IMR-90 (cell line): ENCODE measurements around the gene STARD3. TPM values are rescaled to one million over a fixed set of nuclear protein-coding genes. Genes with fewer than 3 reads are reported as not detected.

ENCODE experiments used
- ATAC-seq: fragments of 200-7000 bp; cut with Tn5 transposase; 2 replicates; pipeline ENCODE4 v1.9.1; 2020; ENCODE audit warnings: low read depth, mild to moderate bottlenecking, moderate library complexity
- Bru-seq: library from RNA; stranded (reverse); fragments of 400-500 nt; gene quantifications from one replicate; lab custom pipeline; 2021; lab: Mats Ljungman, UMichigan
- BruChase-seq, 2 experiments: library from RNA; stranded (reverse); fragments of 400-500 nt; gene quantifications; one replicate each; lab custom pipeline; 2021; lab: Mats Ljungman, UMichigan
- BruUV-seq: library from RNA; stranded (reverse); fragments of 400-500 nt; replicated peaks from 2 replicates; lab custom pipeline; 2021; lab: Mats Ljungman, UMichigan
- CTCF ChIA-PET: fragments of 300-600 bp; formaldehyde crosslinking; extraction: SDS; loops from one replicate; lab custom pipeline; 2021; ENCODE audit warnings: antibody characterized with exemption; lab: Yijun Ruan, JAX
- POLR2A ChIA-PET: fragments of 300-600 bp; sonication (Branson Sonifier 250); formaldehyde crosslinking; loops from one replicate; lab custom pipeline; 2022; ENCODE audit warnings: antibody characterized with exemption; ENCODE audit not compliant: unreplicated experiment; lab: Charles Lee
- DNase-seq: peaks from one replicate; pipeline ENCODE4 v3.0.0; 2013
- H2AFZ ChIP-seq: replicated peaks from 2 replicates; pipeline ENCODE3; 2013; ENCODE audit warnings: low read length, mild to moderate bottlenecking; ENCODE audit not compliant: poor library complexity
- H2AK5ac ChIP-seq: 2 replicates; pipeline ENCODE4 v1.6.1; 2013; ENCODE audit warnings: low read depth, low read length, inconsistent platforms
- H2AK9ac ChIP-seq: replicated peaks from 2 replicates; pipeline ENCODE3; 2013; ENCODE audit warnings: mild to moderate bottlenecking, low read depth, low read length, moderate library complexity; ENCODE audit not compliant: poor library complexity
- H2BK120ac ChIP-seq: 2 replicates; pipeline ENCODE4 v1.6.1; 2013; ENCODE audit warnings: low read depth, low read length, inconsistent platforms
- H2BK15ac ChIP-seq: 3 replicates; pipeline ENCODE4 v1.6.1; 2013; ENCODE audit warnings: low read depth, low read length, inconsistent platforms
- H2BK20ac ChIP-seq: 2 replicates; pipeline ENCODE4 v1.6.1; 2013; ENCODE audit warnings: low read depth, mild to moderate bottlenecking, inconsistent platforms, low read length, moderate library complexity
- H2BK5ac ChIP-seq: 2 replicates; pipeline ENCODE4 v1.6.1; 2013; ENCODE audit warnings: mild to moderate bottlenecking, low read depth, low read length, inconsistent platforms; ENCODE audit not compliant: poor library complexity, severe bottlenecking
- H3K14ac ChIP-seq: replicated peaks from 2 replicates; pipeline ENCODE4 v1.6.1; 2013; ENCODE audit warnings: low read depth, low read length, inconsistent platforms
- H3K18ac ChIP-seq: 2 replicates; pipeline ENCODE4 v1.6.1; 2013; ENCODE audit warnings: low read depth, low read length, control low read depth
- H3K23ac ChIP-seq: 2 replicates; pipeline ENCODE4 v1.6.1; 2013; ENCODE audit warnings: low read depth, low read length, inconsistent platforms
- H3K27ac ChIP-seq: 2 replicates; pipeline ENCODE4 v1.5.1; 2013; ENCODE audit warnings: mild to moderate bottlenecking, control low read depth, low read length; ENCODE audit not compliant: insufficient read depth
- H3K27me3 ChIP-seq: 2 replicates; pipeline ENCODE4 v1.6.1; 2013; ENCODE audit warnings: low read length; ENCODE audit not compliant: control insufficient read depth, insufficient read depth
- H3K36me3 ChIP-seq: 2 replicates; pipeline ENCODE4 v1.6.1; 2013; ENCODE audit warnings: low read length, mixed read lengths; ENCODE audit not compliant: control insufficient read depth, insufficient read depth
- H3K4ac ChIP-seq: 2 replicates; pipeline ENCODE4 v1.6.1; 2013; ENCODE audit warnings: low read depth, low read length, inconsistent platforms
- H3K4me1 ChIP-seq: 2 replicates; pipeline ENCODE4 v1.6.1; 2013; ENCODE audit warnings: low read length, mixed read lengths; ENCODE audit not compliant: control insufficient read depth, insufficient read depth
- H3K4me2 ChIP-seq: 2 replicates; pipeline ENCODE4 v1.6.1; 2013; ENCODE audit warnings: low read depth, mild to moderate bottlenecking, control low read depth, low read length, moderate library complexity
- H3K4me3 ChIP-seq: 2 replicates; pipeline ENCODE4 v1.5.1; 2013; ENCODE audit warnings: low read depth, mild to moderate bottlenecking, control low read depth, low read length, moderate library complexity; ENCODE audit not compliant: insufficient read depth
- H3K56ac ChIP-seq: 2 replicates; pipeline ENCODE4 v1.6.1; 2013; ENCODE audit warnings: low read length, inconsistent platforms; ENCODE audit not compliant: insufficient read depth; ENCODE audit errors: extremely low read depth
- H3K79me1 ChIP-seq, 2 experiments: 2 replicates each; pipeline ENCODE4 v1.6.1; 2013; ENCODE audit warnings: low read length in 2 of 2, inconsistent platforms in 1 of 2, low read depth in 1 of 2
- H3K9ac ChIP-seq: 2 replicates; pipeline ENCODE4 v1.6.1; 2013; ENCODE audit warnings: low read depth, low read length, control low read depth
- H3K9me1 ChIP-seq: 2 replicates; pipeline ENCODE4 v1.6.1; 2013; ENCODE audit warnings: low read length, inconsistent platforms; ENCODE audit not compliant: insufficient read depth
- H3K9me3 ChIP-seq: 2 replicates; pipeline ENCODE4 v1.6.1; 2013; ENCODE audit warnings: low read length; ENCODE audit not compliant: control insufficient read depth, insufficient read depth
- H4K20me1 ChIP-seq: 2 replicates; pipeline ENCODE4 v1.6.1; 2013; ENCODE audit warnings: low read length, inconsistent platforms; ENCODE audit not compliant: insufficient read depth
- H4K5ac ChIP-seq: 2 replicates; pipeline ENCODE4 v1.6.1; 2013; ENCODE audit warnings: mild to moderate bottlenecking, low read depth, low read length, control low read depth
- H4K8ac ChIP-seq, 2 experiments: 2 replicates each; pipeline ENCODE4 v1.6.1; 2013; ENCODE audit warnings: low read depth in 2 of 2, low read length in 2 of 2, control low read depth in 1 of 2, inconsistent platforms in 1 of 2
- H4K91ac ChIP-seq: 2 replicates; pipeline ENCODE4 v1.6.1; 2013; ENCODE audit warnings: low read depth, low read length, inconsistent platforms; ENCODE audit not compliant: insufficient read depth
- CEBPB ChIP-seq: IDR thresholded peaks from 2 replicates; pipeline ENCODE4 v1.6.1; 2012; ENCODE audit warnings: low read depth, low read length, improper control_type of control experiment
- CTCF ChIP-seq: conservative IDR thresholded peaks from 2 replicates; pipeline ENCODE4 v1.5.1; 2012; ENCODE audit warnings: mild to moderate bottlenecking, low read depth, low read length, improper control_type of control experiment
- FOS ChIP-seq: fragments of 150-350 bp; IDR thresholded peaks from 2 replicates; pipeline ENCODE4 v1.6.1; 2016; ENCODE audit warnings: low read depth, low read length
- MAFK ChIP-seq: IDR thresholded peaks from 2 replicates; pipeline ENCODE4 v1.6.1; 2012; ENCODE audit warnings: low read depth, low read length, improper control_type of control experiment
- MAZ ChIP-seq: IDR thresholded peaks from 2 replicates; pipeline ENCODE4 v1.6.1; 2012; ENCODE audit warnings: low read depth, mild to moderate bottlenecking, low read length, improper control_type of control experiment, moderate library complexity, borderline replicate concordance
- MXI1 ChIP-seq: IDR thresholded peaks from 2 replicates; pipeline ENCODE4 v1.6.1; 2012; ENCODE audit warnings: low read depth, mild to moderate bottlenecking, low read length, moderate library complexity, borderline replicate concordance
- RCOR1 ChIP-seq: IDR thresholded peaks from 2 replicates; pipeline ENCODE4 v1.6.1; 2012; ENCODE audit warnings: mild to moderate bottlenecking, low read length, improper control_type of control experiment; ENCODE audit not compliant: insufficient replicate concordance
- USF2 ChIP-seq: fragments of 150-350 bp; IDR thresholded peaks from 2 replicates; pipeline ENCODE4 v1.6.1; 2017; ENCODE audit warnings: mild to moderate bottlenecking, antibody characterized with exemption, low read length, low read depth
- WGBS, 2 experiments: methylation state at CpG; one replicate each; pipeline versions ENCODE4 v1.1.5 to v1.1.7; 2013; ENCODE audit warnings: missing lambda C conversion rate in 2 of 2; ENCODE audit not compliant: insufficient read length in 1 of 2; ENCODE audit errors: extremely low coverage in 2 of 2; 5-methylcytosine and 5-hydroxymethylcytosine counted together
- dilution Hi-C: fragments of 300-500 bp; cut with HindIII; formaldehyde crosslinking; loops from one replicate; pipeline ENCODE4 v1.14.3; 2018; ENCODE audit warnings: low sequenced_read_pairs; ENCODE audit not compliant: unreplicated experiment
- in situ Hi-C: fragments of 300-500 bp; cut with MboI; formaldehyde crosslinking; loops from 3 replicates; pipeline ENCODE4 v1.14.3; 2019; ENCODE audit warnings: low sequenced_read_pairs, inconsistent platforms, mixed read lengths
- intact Hi-C: fragments of 100-400 bp; cut with micrococcal nuclease; formaldehyde crosslinking; loops from 2 replicates; pipeline ENCODE4 v1.10.0; 2022
- long read RNA-seq: library from polyadenylated mRNA; unstranded; transcript quantifications from one replicate; pipeline ENCODE4 v2.0.0, GENCODE V29; 2021; ENCODE audit not compliant: unreplicated experiment
- polyA plus RNA-seq, 3 experiments: library from polyadenylated mRNA; depleted of rRNA; stranded (reverse); fragments of >200 nt; gene quantifications; 2 replicates each; pipeline ENCODE4 v1.2.3, GENCODE V29; 2012; ENCODE audit warnings: low replicate concordance in 1 of 3
- total RNA-seq: library from RNA; depleted of rRNA; stranded (reverse); fragments of >200 nt; gene quantifications from 2 replicates; pipeline ENCODE4 v1.2.3, GENCODE V29; 2012; rRNA removed

Gene STARD3
- 8.1 and 8.6 TPM in 2 replicates for total RNA-seq
- 50.4 and 69.2 TPM in 2 replicates for polyA plus RNA-seq (2012; rRNA removed)
- polyA plus RNA-seq (2012; cell fraction: cytosol; rRNA removed) = 35.4 and 66.2 TPM in 2 replicates
- 141 and 452 TPM in 2 replicates for polyA plus RNA-seq (2012; cell fraction: nucleus; rRNA removed; ENCODE audit: low replicate concordance)
- Bru-seq, nascent RNA = percentile 65 among the genes with signal in this experiment
- percentile 70 among the genes with signal in this experiment for BruChase-seq, experiment 1, labeled RNA remaining after a 6-hour chase
- BruChase-seq, experiment 2, labeled RNA remaining after a 2-hour chase = percentile 62 among the genes with signal in this experiment
- long read RNA-seq, transcript STARD3-201 (15 exons, 2,132 nt) = major isoform, 45 of 90 reads
- long read RNA-seq, partial matches to known transcripts = 22 of 90 reads
- long read RNA-seq, other reads (novel, unspliced or antisense) = 23 of 90 reads

GRCh38 chr17:39636927-39637736, at the start of gene STARD3:
STARD3 (plus strand) TSS chr17:39637144; CDS start chr17:39653532, 16,388 bp downstream.
- Histone ChIP-seq H3K79me1 (peaks cover 15 to 59% of the 10 kb centered on the region in 2 experiments), H4K91ac (peak within 1 kb of the TSS; percentile 83), H3K23ac (peak within 1 kb of the TSS; percentile 79), H3K27ac (peak within 1 kb of the TSS; percentile 87), H3K4me3 (peak within 1 kb of the TSS; percentile 96), H3K4me1 (peaks cover 24% of the 10 kb centered on the region), H3K56ac (peak within 1 kb of the TSS; percentile 71), H3K4ac (peak within 1 kb of the TSS; percentile 93), H2BK15ac (no peak within 1 kb of the TSS), H3K9me1 (peaks cover 26% of the 10 kb centered on the region), H3K27me3 (peaks cover 9% of the 10 kb centered on the region), H2AFZ (peak within 1 kb of the TSS; percentile 98), H2BK5ac (peak within 1 kb of the TSS; percentile 87), H3K4me2 (peak within 1 kb of the TSS; percentile 100), H2BK20ac (no peak within 1 kb of the TSS), H4K20me1 (peaks cover 20% of the 10 kb centered on the region; the same call in 1 of the 2 replicates), H4K8ac (peak within 1 kb of the TSS; percentile 91 to 100), H3K9me3 (no peaks in the 10 kb centered on the region), H3K9ac (peak within 1 kb of the TSS; percentile 92), H3K14ac (peak within 1 kb of the TSS; percentile 94), H4K5ac (peak within 1 kb of the TSS; percentile 99), H2AK9ac (peak within 1 kb of the TSS; percentile 96), H3K36me3 (no peaks in the 10 kb centered on the region), H2AK5ac (peak within 1 kb of the TSS; percentile 87), H2BK120ac (peak within 1 kb of the TSS; percentile 60; the same call in 1 of the 2 replicates), H3K18ac (peak within 1 kb of the TSS; percentile 50)
- ChIA-PET POLR2A (interaction anchor here (0.6 kb wide), 1 partner anchor 145 kb away, joined by 3 read pairs; no protein-coding TSS in a partner anchor), CTCF (interaction anchor here (2.9 kb wide), 1 partner anchor 15 kb away, joined by 11 read pairs; no protein-coding TSS in a partner anchor)
- dilution Hi-C loops = no loop called here
- peak; percentile 97 for ATAC-seq
- in situ Hi-C loops = no loop called here
- BruUV-seq = no TSS peak
- TF ChIP-seq CTCF = 0 out of 2 replicates have a peak, but pooled peaks have one; percentile 14
- TF ChIP-seq MAFK = no peak
- TF ChIP-seq CEBPB = no peak
- TF ChIP-seq MXI1 = 0 out of 2 replicates have a peak, but pooled peaks have one; percentile 6
- no peak for TF ChIP-seq FOS
- TF ChIP-seq MAZ = peak; percentile 30; the same call in 1 of the 2 replicates
- TF ChIP-seq RCOR1 = no peak
- TF ChIP-seq USF2 = no peak
- peak; percentile 82 for DNase-seq
- 1% methylated on average over 32 of the region's 69 CpGs; no CpG with 5 or more reads in 1 of the 2 experiments for WGBS, 2 experiments
- intact Hi-C loops = no loop called here
